ENCODE data around the gene NEIL1.

NEIL1 gene

DNA sequence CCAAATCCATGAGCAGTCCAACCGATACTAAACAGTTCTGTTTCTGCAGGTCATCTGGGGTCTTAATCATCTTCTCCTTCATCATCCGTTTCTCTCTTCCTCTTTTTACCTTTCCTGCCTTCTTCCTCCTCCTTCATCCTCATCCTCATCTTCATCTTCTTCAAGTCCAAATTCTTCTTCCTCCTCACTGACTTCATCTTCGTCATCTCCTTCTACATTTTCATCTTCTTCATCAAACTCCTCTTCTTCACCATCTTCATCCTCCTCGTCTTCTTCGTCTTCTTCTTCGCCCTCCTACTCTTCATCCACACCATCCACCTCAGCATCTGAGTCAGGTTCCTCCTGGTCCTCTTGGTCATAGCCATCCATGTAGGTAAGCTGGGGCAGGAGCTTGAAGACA is 25.1 kb upstream of the NEIL1 start:
- H3F3A ChIP-seq (ENCODE audit: control insufficient read depth, insufficient read depth) = no peaks in the 10 kb centered on the region
- H3K4me1 ChIP-seq (ENCODE audit: control insufficient read depth, low read length) = peaks cover 12% of the 10 kb centered on the region

DNA sequence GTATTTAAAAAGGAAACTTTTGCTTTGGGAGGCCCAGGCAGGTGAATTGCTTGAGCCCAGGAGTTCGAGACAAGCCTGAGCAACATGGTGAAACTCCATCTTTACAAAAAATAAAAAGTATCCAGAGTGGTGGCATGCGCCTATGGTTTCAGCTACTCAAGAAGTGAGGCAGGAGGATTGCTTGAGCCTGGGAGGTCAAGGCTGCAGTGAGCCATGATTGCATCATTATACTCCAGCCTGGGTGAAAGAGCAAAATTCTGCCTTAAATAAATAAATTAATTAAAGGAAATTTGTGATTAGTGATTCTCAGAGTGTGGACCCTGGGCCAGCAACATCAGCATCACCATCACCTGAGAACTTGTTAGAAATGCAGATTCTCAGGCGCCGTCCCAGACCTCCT is 20.9 kb upstream of the NEIL1 start:
- H3K4me3 ChIP-seq (ENCODE audit: low read length) = no peak overlapping the region
- H4K20me1 ChIP-seq (ENCODE audit: control insufficient read depth, insufficient read depth, low read depth, low read length) = no peaks in the 10 kb centered on the region
- no peaks in the 10 kb centered on the region for H3K9me3 ChIP-seq (ENCODE audit: control insufficient read depth, insufficient read depth, low read length)
- H3K9me2 ChIP-seq (replicated peaks; ENCODE audit: control insufficient read depth, low read length) = no peaks in the 10 kb centered on the region
- TF ChIP-seq, protein P1, sequence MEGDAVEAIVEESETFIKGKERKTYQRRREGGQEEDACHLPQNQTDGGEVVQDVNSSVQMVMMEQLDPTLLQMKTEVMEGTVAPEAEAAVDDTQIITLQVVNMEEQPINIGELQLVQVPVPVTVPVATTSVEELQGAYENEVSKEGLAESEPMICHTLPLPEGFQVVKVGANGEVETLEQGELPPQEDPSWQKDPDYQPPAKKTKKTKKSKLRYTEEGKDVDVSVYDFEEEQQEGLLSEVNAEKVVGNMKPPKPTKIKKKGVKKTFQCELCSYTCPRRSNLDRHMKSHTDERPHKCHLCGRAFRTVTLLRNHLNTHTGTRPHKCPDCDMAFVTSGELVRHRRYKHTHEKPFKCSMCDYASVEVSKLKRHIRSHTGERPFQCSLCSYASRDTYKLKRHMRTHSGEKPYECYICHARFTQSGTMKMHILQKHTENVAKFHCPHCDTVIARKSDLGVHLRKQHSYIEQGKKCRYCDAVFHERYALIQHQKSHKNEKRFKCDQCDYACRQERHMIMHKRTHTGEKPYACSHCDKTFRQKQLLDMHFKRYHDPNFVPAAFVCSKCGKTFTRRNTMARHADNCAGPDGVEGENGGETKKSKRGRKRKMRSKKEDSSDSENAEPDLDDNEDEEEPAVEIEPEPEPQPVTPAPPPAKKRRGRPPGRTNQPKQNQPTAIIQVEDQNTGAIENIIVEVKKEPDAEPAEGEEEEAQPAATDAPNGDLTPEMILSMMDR (IDR thresholded peaks at IDR 0.05; ENCODE audit: low read depth, low read length, poor library complexity, severe bottlenecking) = no peak
- TF ChIP-seq EZH2phosphoT487 (IDR thresholded peaks at IDR 0.05; ENCODE audit: borderline replicate concordance, low read length) = no peak
- peak overlapping the region; percentile 48 for H3K4me2 ChIP-seq (ENCODE audit: low read length)
- peaks cover 27% of the 10 kb centered on the region for H3K4me1 ChIP-seq (ENCODE audit: control insufficient read depth, low read length)
- H3K36me3 ChIP-seq (ENCODE audit: control insufficient read depth, low read length) = no peaks in the 10 kb centered on the region
- no peak overlapping the region for H3K27ac ChIP-seq (ENCODE audit: low read depth, low read length)
- no peaks in the 10 kb centered on the region for H3F3A ChIP-seq (ENCODE audit: control insufficient read depth, insufficient read depth)
- no peaks in the 10 kb centered on the region for H3K27me3 ChIP-seq (ENCODE audit: control insufficient read depth, low read length)
- H3K79me2 ChIP-seq (ENCODE audit: control insufficient read depth, low read length) = no peaks in the 10 kb centered on the region

More for the DNA sequence above, 25.1 kb upstream of the NEIL1 start:
- no peaks in the 10 kb centered on the region for H3K79me2 ChIP-seq (ENCODE audit: control insufficient read depth, low read length)
- H3K27me3 ChIP-seq (ENCODE audit: control insufficient read depth, low read length) = no peaks in the 10 kb centered on the region
- no peaks in the 10 kb centered on the region for H3K36me3 ChIP-seq (ENCODE audit: control insufficient read depth, low read length)
- H4K20me1 ChIP-seq (ENCODE audit: control insufficient read depth, insufficient read depth, low read depth, low read length) = no peaks in the 10 kb centered on the region
- no peaks in the 10 kb centered on the region for H3K9me3 ChIP-seq (ENCODE audit: control insufficient read depth, insufficient read depth, low read length)
- TF ChIP-seq EZH2phosphoT487 (IDR thresholded peaks at IDR 0.05; ENCODE audit: borderline replicate concordance, low read length) = no peak
- TF ChIP-seq, protein P1 (IDR thresholded peaks at IDR 0.05; ENCODE audit: low read depth, low read length, poor library complexity, severe bottlenecking) = no peak
- H3K4me2 ChIP-seq (ENCODE audit: low read length) = no peak overlapping the region
- H3K4me3 ChIP-seq (ENCODE audit: low read length) = no peak overlapping the region
- H3K9me2 ChIP-seq (replicated peaks; ENCODE audit: control insufficient read depth, low read length) = no peaks in the 10 kb centered on the region
- no peak overlapping the region for H3K27ac ChIP-seq (ENCODE audit: low read depth, low read length)

DNA sequence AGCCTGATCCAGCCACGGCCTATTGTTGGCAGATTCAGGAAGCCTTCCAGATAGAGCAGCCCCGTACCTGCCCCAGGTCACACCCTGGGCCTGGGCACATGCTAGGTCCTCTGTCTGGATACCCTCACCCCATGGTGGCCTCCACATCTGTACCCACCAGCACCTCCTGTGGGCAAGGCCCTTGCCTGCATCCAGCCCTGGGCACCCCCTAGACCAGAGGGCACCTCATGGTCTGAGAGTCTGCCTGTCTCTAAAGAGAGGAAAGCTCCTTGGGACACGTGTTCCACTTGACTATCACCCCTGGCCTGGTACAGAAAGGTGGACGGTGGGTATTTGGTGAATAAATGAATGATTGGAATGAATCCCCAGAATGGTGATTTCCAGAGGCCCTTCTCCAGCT is 19.8 kb upstream of the NEIL1 start:
- Histone ChIP-seq H3K27me3 (ENCODE audit: control insufficient read depth, low read length) (no peaks in the 10 kb centered on the region), H3K36me3 (ENCODE audit: control insufficient read depth, low read length) (no peaks in the 10 kb centered on the region), H3F3A (ENCODE audit: control insufficient read depth, insufficient read depth) (no peaks in the 10 kb centered on the region), H3K4me3 (ENCODE audit: low read length) (no peak overlapping the region), H3K4me2 (ENCODE audit: low read length) (no peak overlapping the region), H3K9me3 (ENCODE audit: control insufficient read depth, insufficient read depth, low read length) (no peaks in the 10 kb centered on the region), H3K79me2 (ENCODE audit: control insufficient read depth, low read length) (no peaks in the 10 kb centered on the region), H3K9me2 (replicated peaks; ENCODE audit: control insufficient read depth, low read length) (no peaks in the 10 kb centered on the region), H4K20me1 (ENCODE audit: control insufficient read depth, insufficient read depth, low read depth, low read length) (no peaks in the 10 kb centered on the region), H3K27ac (ENCODE audit: low read depth, low read length) (no peak overlapping the region), H3K4me1 (ENCODE audit: control insufficient read depth, low read length) (peaks cover 27% of the 10 kb centered on the region)
- TF ChIP-seq, protein P1 (IDR thresholded peaks at IDR 0.05; ENCODE audit: low read depth, low read length, poor library complexity, severe bottlenecking) = peak; percentile 16
- TF ChIP-seq EZH2phosphoT487 (IDR thresholded peaks at IDR 0.05; ENCODE audit: borderline replicate concordance, low read length) = no peak

DNA sequence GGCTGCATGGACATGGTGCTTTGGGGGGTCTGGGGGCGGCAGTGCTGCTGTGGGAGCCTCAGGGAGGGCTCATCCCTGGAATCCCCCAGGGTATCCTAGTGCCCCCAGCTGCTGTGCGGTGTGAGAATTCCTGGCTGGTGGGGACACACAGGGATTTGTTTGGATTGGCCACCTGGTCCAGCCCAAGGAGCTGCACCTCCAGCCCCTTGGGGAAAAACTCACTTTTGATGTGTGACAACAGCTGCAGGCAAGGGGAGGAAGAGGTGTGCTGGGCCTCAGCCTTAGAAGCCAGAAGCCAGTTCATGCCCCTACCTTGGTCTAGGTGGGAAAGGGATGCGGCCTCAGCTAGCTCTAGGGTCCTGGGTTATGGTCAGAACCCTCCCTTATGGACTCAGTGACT is 19.3 kb upstream of the NEIL1 start:
- no peaks in the 10 kb centered on the region for H3K79me2 ChIP-seq (ENCODE audit: control insufficient read depth, low read length)
- no peak for TF ChIP-seq EZH2phosphoT487 (IDR thresholded peaks at IDR 0.05; ENCODE audit: borderline replicate concordance, low read length)
- TF ChIP-seq, protein P1 (IDR thresholded peaks at IDR 0.05; ENCODE audit: low read depth, low read length, poor library complexity, severe bottlenecking) = no peak
- H3F3A ChIP-seq (ENCODE audit: control insufficient read depth, insufficient read depth) = no peaks in the 10 kb centered on the region
- no peak overlapping the region for H3K4me2 ChIP-seq (ENCODE audit: low read length)
- H3K9me2 ChIP-seq (replicated peaks; ENCODE audit: control insufficient read depth, low read length) = no peaks in the 10 kb centered on the region
- H3K9me3 ChIP-seq (ENCODE audit: control insufficient read depth, insufficient read depth, low read length) = no peaks in the 10 kb centered on the region
- H4K20me1 ChIP-seq (ENCODE audit: control insufficient read depth, insufficient read depth, low read depth, low read length) = no peaks in the 10 kb centered on the region
- H3K4me3 ChIP-seq (ENCODE audit: low read length) = no peak overlapping the region
- H3K27ac ChIP-seq (ENCODE audit: low read depth, low read length) = no peak overlapping the region
- peaks cover 27% of the 10 kb centered on the region for H3K4me1 ChIP-seq (ENCODE audit: control insufficient read depth, low read length)
- H3K36me3 ChIP-seq (ENCODE audit: control insufficient read depth, low read length) = no peaks in the 10 kb centered on the region
- H3K27me3 ChIP-seq (ENCODE audit: control insufficient read depth, low read length) = no peaks in the 10 kb centered on the region

Measured in DOHH2 (cell line).